Stimulated activated CD8-positive, alpha-beta memory T cell treated with anti-CD3 and anti-CD28 coated beads, Interleukin-4, amount 100 ng/mL, for 24 hours (primary cell): ENCODE data around the gene CBR1.
"Not testable (repeated sequence)": the region's sequence is repeated elsewhere in the genome, so short reads cannot be mapped to it uniquely, and the experiment has no call there.

Experiments used
- DNase-seq: peaks from one replicate; pipeline ENCODE4 v3.0.0-alpha.2; 2020; ENCODE audit warnings: low read depth

The CBR1 gene

GRCh38 chr21:36048357-36048756 is 21.5 kb upstream of the CBR1 start:
- no peak for DNase-seq

GRCh38 chr21:36052860-36053714 is 16.7 kb upstream of the CBR1 start:
- no peak for DNase-seq

- DNase-seq: no peak
Observed at GRCh38 chr21:36053715-36054062, 16.1 kb upstream of the CBR1 start.

- DNase-seq: no peak
Observed at GRCh38 chr21:36055551-36055950, 14.3 kb upstream of the CBR1 start.

GRCh38 chr21:36059823-36060158 is 10.0 kb upstream of the CBR1 start:
- DNase-seq: no peak

GRCh38 chr21:36060159-36060921 is 9.5 kb upstream of the CBR1 start, which contains the start of gene SETD4:
Gene SETD4, minus strand, starts transcription at chr21:36060526. Its CDS starts 1,638 bp downstream, at chr21:36058888.
- peak; percentile 90 for DNase-seq

GRCh38 chr21:36061445-36061844 is 8.4 kb upstream of the CBR1 start:
- DNase-seq: no peak

GRCh38 chr21:36063375-36064084 is 6.3 kb upstream of the CBR1 start:
- no peak for DNase-seq

- DNase-seq: no peak
Observed at GRCh38 chr21:36064085-36064460, 5.8 kb upstream of the CBR1 start.

GRCh38 chr21:36065497-36066036 is 4.3 kb upstream of the CBR1 start:
- no peak for DNase-seq

- no peak for DNase-seq
Observed at GRCh38 chr21:36068748-36069398, 951 bp upstream of the CBR1 start.

- no peak for DNase-seq
Observed at GRCh38 chr21:36070999-36071398, 1.2 kb downstream of the CBR1 start.

- DNase-seq: no peak
Observed at GRCh38 chr21:36072453-36073162, 2.8 kb downstream of the CBR1 start.

- DNase-seq: no peak
Observed at GRCh38 chr21:36073181-36073580, 3.4 kb downstream of the CBR1 start.

- DNase-seq: not testable (repeated sequence)
Observed at GRCh38 chr21:36073911-36074310, 4.1 kb downstream of the CBR1 start.

- no peak for DNase-seq
Observed at GRCh38 chr21:36075171-36075570, 5.3 kb downstream of the CBR1 start.

GRCh38 chr21:36075953-36076352 is 6.1 kb downstream of the CBR1 start:
- DNase-seq: no peak

- DNase-seq: no peak
Observed at GRCh38 chr21:36076878-36077655, 7.2 kb downstream of the CBR1 start.

GRCh38 chr21:36077758-36078157 is 7.9 kb downstream of the CBR1 start:
- no peak for DNase-seq

GRCh38 chr21:36079010-36079649 is 9.3 kb downstream of the CBR1 start:
- no peak for DNase-seq
